PC-9 (cell line): ENCODE data around the gene LNX2.

Source experiments
- EZH2 ChIP-seq: fragments of 200-600 bp; sonication (generic); IDR thresholded peaks from 2 replicates; pipeline ENCODE4 v1.8.0; 2017; ENCODE audit warnings: antibody characterized with exemption, low read depth
- TF ChIP-seq, protein P1 (sequence below): fragments of 200-600 bp; sonication (generic); conservative IDR thresholded peaks from 2 replicates; pipeline ENCODE4 v1.6.1; 2017; ENCODE audit warnings: mixed run types, antibody characterized with exemption, mild to moderate bottlenecking, moderate library complexity

DNA sequence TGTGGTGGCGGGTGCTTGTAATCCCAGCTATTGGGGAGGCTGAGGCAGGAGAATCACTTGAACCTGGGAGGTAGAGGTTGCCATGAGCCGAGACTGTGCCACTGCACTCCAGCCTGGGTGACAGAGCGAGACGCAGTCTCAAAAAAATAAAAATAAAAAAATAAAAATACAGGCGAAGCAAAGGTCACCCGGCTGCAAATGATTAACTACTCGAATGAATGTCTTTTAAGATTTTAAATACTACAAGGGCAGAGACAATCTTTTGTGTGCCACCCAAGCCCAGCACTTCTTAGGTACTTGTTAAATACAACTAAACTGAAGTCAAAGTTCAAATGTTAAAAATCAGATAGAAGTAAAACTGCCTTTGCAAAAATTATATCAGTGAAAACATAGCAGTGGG, 6.7 kb downstream of the LNX2 start:
- TF ChIP-seq, protein P1, sequence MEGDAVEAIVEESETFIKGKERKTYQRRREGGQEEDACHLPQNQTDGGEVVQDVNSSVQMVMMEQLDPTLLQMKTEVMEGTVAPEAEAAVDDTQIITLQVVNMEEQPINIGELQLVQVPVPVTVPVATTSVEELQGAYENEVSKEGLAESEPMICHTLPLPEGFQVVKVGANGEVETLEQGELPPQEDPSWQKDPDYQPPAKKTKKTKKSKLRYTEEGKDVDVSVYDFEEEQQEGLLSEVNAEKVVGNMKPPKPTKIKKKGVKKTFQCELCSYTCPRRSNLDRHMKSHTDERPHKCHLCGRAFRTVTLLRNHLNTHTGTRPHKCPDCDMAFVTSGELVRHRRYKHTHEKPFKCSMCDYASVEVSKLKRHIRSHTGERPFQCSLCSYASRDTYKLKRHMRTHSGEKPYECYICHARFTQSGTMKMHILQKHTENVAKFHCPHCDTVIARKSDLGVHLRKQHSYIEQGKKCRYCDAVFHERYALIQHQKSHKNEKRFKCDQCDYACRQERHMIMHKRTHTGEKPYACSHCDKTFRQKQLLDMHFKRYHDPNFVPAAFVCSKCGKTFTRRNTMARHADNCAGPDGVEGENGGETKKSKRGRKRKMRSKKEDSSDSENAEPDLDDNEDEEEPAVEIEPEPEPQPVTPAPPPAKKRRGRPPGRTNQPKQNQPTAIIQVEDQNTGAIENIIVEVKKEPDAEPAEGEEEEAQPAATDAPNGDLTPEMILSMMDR, result no peak
- no peak for TF ChIP-seq EZH2
